ENCODE results near the gene PATL1. TPM values are rescaled to one million over a fixed set of nuclear protein-coding genes. Genes with fewer than 3 reads are reported as not detected.

The PATL1 gene
- total RNA-seq, 1 donor from 2014 or later, result 17.3 TPM

GRCh38 chr11:59667812-59668187 is 1.0 kb downstream of the PATL1 start:
- Mint-ChIP-seq H3K27ac (ENCODE audit: unreplicated experiment) (no peak overlapping the region), H3K9me3 (ENCODE audit: unreplicated experiment) (peaks cover 4% of the 10 kb centered on the region), H3K36me3 (ENCODE audit: unreplicated experiment) (no peaks in the 10 kb centered on the region), H3K4me1 (ENCODE audit: low read depth, unreplicated experiment) (peaks cover 5% of the 10 kb centered on the region), H3K4me3 (ENCODE audit: unreplicated experiment) (peak overlapping the region; percentile 92), H3K27me3 (ENCODE audit: unreplicated experiment) (peaks cover 6% of the 10 kb centered on the region)
- DNase-seq, result no peak
- no peak for TF ChIP-seq CTCF (IDR thresholded peaks at IDR 0.05; ENCODE audit: partially characterized antibody, unreplicated experiment)

- H3K4me3 Mint-ChIP-seq (ENCODE audit: unreplicated experiment), result no peak overlapping the region
- H3K27ac Mint-ChIP-seq (ENCODE audit: unreplicated experiment), result no peak overlapping the region
- no peak for DNase-seq
- H3K27me3 Mint-ChIP-seq (ENCODE audit: unreplicated experiment), result peaks cover 6% of the 10 kb centered on the region
- H3K9me3 Mint-ChIP-seq (ENCODE audit: unreplicated experiment), result peaks cover 4% of the 10 kb centered on the region
- H3K4me1 Mint-ChIP-seq (ENCODE audit: low read depth, unreplicated experiment), result peaks cover 5% of the 10 kb centered on the region
- no peaks in the 10 kb centered on the region for H3K36me3 Mint-ChIP-seq (ENCODE audit: unreplicated experiment)
- TF ChIP-seq CTCF (IDR thresholded peaks at IDR 0.05; ENCODE audit: partially characterized antibody, unreplicated experiment), result no peak
Observed at GRCh38 chr11:59666969-59667368, 1.9 kb downstream of the PATL1 start.

GRCh38 chr11:59660621-59661020 is 8.2 kb downstream of the PATL1 start:
- no peak for TF ChIP-seq CTCF (IDR thresholded peaks at IDR 0.05; ENCODE audit: partially characterized antibody, unreplicated experiment)
- Mint-ChIP-seq H3K27ac (ENCODE audit: unreplicated experiment) (no peak overlapping the region), H3K36me3 (ENCODE audit: unreplicated experiment) (no peaks in the 10 kb centered on the region), H3K9me3 (ENCODE audit: unreplicated experiment) (no peaks in the 10 kb centered on the region), H3K4me1 (ENCODE audit: low read depth, unreplicated experiment) (no peaks in the 10 kb centered on the region), H3K4me3 (ENCODE audit: unreplicated experiment) (no peak overlapping the region), H3K27me3 (ENCODE audit: unreplicated experiment) (no peaks in the 10 kb centered on the region)
- no peak for DNase-seq

DNA sequence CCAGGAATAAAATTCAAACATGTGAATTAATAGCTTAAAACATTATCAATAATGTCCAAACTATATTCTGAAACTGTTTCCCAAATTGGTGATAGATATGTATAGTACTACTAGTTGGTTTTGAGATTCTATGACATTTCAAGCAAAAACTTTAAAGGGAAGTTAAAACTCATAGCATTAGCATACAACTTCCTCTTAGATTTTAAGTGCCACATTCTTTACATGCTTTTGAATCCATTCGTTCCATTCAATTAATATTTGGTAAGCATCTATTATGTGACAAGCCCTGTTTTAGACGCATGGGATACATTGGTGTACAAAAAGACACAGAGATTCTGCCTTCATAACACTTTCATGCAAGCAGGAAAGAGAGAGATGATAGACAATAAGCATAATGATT is 8.9 kb downstream of the PATL1 start:
- TF ChIP-seq CTCF (IDR thresholded peaks at IDR 0.05; ENCODE audit: partially characterized antibody, unreplicated experiment), result no peak
- H3K27ac Mint-ChIP-seq (ENCODE audit: unreplicated experiment), result no peak overlapping the region
- no peak overlapping the region for H3K4me3 Mint-ChIP-seq (ENCODE audit: unreplicated experiment)
- H3K27me3 Mint-ChIP-seq (ENCODE audit: unreplicated experiment), result no peaks in the 10 kb centered on the region
- no peak for DNase-seq
- H3K4me1 Mint-ChIP-seq (ENCODE audit: low read depth, unreplicated experiment), result no peaks in the 10 kb centered on the region
- no peaks in the 10 kb centered on the region for H3K36me3 Mint-ChIP-seq (ENCODE audit: unreplicated experiment)
- no peaks in the 10 kb centered on the region for H3K9me3 Mint-ChIP-seq (ENCODE audit: unreplicated experiment)

DNA sequence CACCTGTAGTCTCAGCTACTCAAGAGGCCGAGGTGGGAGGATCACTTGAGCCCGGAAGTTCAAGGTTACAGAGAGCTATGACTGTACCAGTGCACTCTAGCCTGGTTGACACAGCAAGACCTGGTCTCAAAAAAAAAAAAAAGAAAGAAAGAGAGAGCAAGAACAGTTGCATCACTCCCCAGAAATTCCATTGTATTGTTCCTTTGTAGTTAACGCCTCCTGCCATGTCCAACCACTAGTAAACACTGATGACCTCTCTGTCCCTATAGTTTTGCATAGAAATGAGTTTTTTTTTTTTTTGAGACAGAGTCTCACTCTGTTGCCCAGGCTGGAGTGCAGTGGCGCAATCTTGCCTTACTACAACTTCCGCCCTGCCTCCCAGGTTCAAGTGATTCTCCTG is 10.8 kb downstream of the PATL1 start:
- Mint-ChIP-seq H3K27me3 (ENCODE audit: unreplicated experiment) (no peaks in the 10 kb centered on the region), H3K27ac (ENCODE audit: unreplicated experiment) (no peak overlapping the region), H3K4me3 (ENCODE audit: unreplicated experiment) (no peak overlapping the region), H3K36me3 (ENCODE audit: unreplicated experiment) (no peaks in the 10 kb centered on the region), H3K9me3 (ENCODE audit: unreplicated experiment) (no peaks in the 10 kb centered on the region), H3K4me1 (ENCODE audit: low read depth, unreplicated experiment) (no peaks in the 10 kb centered on the region)
- no peak for TF ChIP-seq CTCF (IDR thresholded peaks at IDR 0.05; ENCODE audit: partially characterized antibody, unreplicated experiment)
- no peak for DNase-seq

Data from glutamatergic neuron (in vitro differentiated cells).